ENCODE data around the gene NCAPD3. TPM values are rescaled to one million over a fixed set of nuclear protein-coding genes. Genes with fewer than 3 reads are reported as not detected.
A peak's percentile ranks its signal among the peaks of the same experiment; 100 is the strongest.

NCAPD3 gene, protein sequence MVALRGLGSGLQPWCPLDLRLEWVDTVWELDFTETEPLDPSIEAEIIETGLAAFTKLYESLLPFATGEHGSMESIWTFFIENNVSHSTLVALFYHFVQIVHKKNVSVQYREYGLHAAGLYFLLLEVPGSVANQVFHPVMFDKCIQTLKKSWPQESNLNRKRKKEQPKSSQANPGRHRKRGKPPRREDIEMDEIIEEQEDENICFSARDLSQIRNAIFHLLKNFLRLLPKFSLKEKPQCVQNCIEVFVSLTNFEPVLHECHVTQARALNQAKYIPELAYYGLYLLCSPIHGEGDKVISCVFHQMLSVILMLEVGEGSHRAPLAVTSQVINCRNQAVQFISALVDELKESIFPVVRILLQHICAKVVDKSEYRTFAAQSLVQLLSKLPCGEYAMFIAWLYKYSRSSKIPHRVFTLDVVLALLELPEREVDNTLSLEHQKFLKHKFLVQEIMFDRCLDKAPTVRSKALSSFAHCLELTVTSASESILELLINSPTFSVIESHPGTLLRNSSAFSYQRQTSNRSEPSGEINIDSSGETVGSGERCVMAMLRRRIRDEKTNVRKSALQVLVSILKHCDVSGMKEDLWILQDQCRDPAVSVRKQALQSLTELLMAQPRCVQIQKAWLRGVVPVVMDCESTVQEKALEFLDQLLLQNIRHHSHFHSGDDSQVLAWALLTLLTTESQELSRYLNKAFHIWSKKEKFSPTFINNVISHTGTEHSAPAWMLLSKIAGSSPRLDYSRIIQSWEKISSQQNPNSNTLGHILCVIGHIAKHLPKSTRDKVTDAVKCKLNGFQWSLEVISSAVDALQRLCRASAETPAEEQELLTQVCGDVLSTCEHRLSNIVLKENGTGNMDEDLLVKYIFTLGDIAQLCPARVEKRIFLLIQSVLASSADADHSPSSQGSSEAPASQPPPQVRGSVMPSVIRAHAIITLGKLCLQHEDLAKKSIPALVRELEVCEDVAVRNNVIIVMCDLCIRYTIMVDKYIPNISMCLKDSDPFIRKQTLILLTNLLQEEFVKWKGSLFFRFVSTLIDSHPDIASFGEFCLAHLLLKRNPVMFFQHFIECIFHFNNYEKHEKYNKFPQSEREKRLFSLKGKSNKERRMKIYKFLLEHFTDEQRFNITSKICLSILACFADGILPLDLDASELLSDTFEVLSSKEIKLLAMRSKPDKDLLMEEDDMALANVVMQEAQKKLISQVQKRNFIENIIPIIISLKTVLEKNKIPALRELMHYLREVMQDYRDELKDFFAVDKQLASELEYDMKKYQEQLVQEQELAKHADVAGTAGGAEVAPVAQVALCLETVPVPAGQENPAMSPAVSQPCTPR (N-terminal part only)
- 10 to 100 TPM; 31.8 to 35.4 TPM for total RNA-seq
- 10 to 100 TPM; 14.1 to 16.6 TPM for polyA plus RNA-seq

DNA sequence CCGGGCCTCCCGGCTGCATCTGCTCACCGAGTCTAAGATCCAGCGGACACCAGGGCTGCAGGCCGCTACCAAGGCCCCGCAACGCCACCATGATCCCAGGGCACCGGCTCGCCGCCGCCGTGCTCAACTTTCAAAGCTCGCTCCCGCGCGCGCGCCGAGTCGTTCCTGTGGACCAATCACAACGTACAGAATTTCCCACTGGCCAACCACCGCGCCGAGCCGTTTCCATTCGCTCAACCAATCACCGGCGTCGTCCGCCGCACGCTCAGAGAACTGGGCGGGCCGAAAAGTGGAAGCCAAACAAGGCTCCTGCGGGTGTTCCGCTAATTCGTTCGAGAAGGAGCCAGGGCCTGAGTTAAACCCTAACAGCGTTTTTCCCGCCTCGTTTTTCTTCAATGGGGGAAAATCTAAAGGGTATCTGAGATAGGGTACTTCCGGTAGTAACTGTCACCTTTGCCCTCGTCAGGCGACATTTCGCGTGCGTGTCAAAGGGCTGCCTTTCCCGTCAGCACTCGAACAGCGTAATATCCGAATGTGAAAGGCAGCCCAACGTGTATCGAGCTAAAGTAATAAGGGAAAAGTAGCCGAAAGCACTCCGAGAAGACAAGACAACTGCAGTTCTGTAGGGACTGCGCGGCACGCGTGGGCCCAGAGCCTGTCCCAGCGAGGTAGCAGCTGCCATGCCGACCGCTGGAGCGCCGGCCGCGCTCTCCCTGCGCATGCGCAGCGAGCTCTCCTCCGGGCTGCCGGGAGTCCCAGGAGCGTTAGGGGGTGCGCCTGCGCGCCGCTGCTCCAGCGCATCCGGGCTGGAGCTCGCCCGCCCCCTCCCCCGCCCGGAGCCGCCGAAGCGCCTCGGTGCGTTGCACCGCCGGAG is at the start of gene NCAPD3, which contains the start of gene VPS26B:
Gene NCAPD3 (minus strand): TSS at position 132 of the 874 bp plus-strand sequence. CDS start 41 bp downstream, at position 91.
Gene VPS26B (plus strand): TSS at position 836 of the 874 bp plus-strand sequence. CDS start 452 bp downstream, outside the sequence.
- under 1% methylated on average over 89 of the region's 89 CpGs for WGBS
- peak within 1 kb of the TSS; percentile 76 to 83 (median 81) for H3K4me3 ChIP-seq (ENCODE audit: low read depth in 1 of 3, low read length in 3 of 3)
- peak; percentile 96 for DNase-seq (ENCODE audit: low spot score)
- H3K9me3 ChIP-seq (ENCODE audit: control insufficient read depth in 4 of 4, low read length in 3 of 4) = no peaks in the 10 kb centered on the region
- peaks cover 4 to 32% (median 23%) of the 10 kb centered on the region in 4 donors for H3K4me1 ChIP-seq (ENCODE audit: control insufficient read depth in 4 of 4, insufficient read depth in 4 of 4, low read length in 3 of 4)
- peak within 1 kb of the TSS; percentile 93 to 99 for H3K27ac ChIP-seq (ENCODE audit: low read depth in 1 of 2, low read length in 2 of 2)
- H3K9ac ChIP-seq (ENCODE audit: low read depth in 1 of 2, low read length in 2 of 2) = peak within 1 kb of the TSS; percentile 61 to 64
- peak in 1 of 2 donors; percentile 31 for TF ChIP-seq EGR1 (IDR thresholded peaks at IDR 0.05; ENCODE audit: low read depth in 2 of 2)
- TF ChIP-seq TAF1 (conservative IDR thresholded peaks at IDR 0.05) = no peak
- TF ChIP-seq, protein P1, sequence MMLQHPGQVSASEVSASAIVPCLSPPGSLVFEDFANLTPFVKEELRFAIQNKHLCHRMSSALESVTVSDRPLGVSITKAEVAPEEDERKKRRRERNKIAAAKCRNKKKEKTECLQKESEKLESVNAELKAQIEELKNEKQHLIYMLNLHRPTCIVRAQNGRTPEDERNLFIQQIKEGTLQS (IDR thresholded peaks at IDR 0.05) = no peak
- TF ChIP-seq ZBTB33 (IDR thresholded peaks at IDR 0.05) = no peak
- peak; percentile 28 to 51 for TF ChIP-seq HNF4A (conservative IDR thresholded peaks at IDR 0.05)
- TF ChIP-seq RXRA (IDR thresholded peaks at IDR 0.05) = peak; percentile 55 to 67
- TF ChIP-seq REST (IDR thresholded peaks at IDR 0.05) = peak; percentile 73
- TF ChIP-seq JUND (IDR thresholded peaks at IDR 0.05) = no peak
- TF ChIP-seq NR2F2 (IDR thresholded peaks at IDR 0.05) = peak; percentile 85
- TF ChIP-seq FOXA1 (IDR thresholded peaks at IDR 0.05) = no peak
- TF ChIP-seq RAD21 (IDR thresholded peaks at IDR 0.05) = peak in 1 of 2 donors; percentile 18
- peak; percentile 73 for TF ChIP-seq MAX (IDR thresholded peaks at IDR 0.05)
- TF ChIP-seq HNF4G (IDR thresholded peaks at IDR 0.05) = no peak
- peak; percentile 66 for TF ChIP-seq YY1 (IDR thresholded peaks at IDR 0.05)
- no peak for TF ChIP-seq FOXA2 (IDR thresholded peaks at IDR 0.05)
- TF ChIP-seq GABPA (IDR thresholded peaks at IDR 0.05 in 1 of 2, conservative IDR thresholded peaks at IDR 0.05 in 1 of 2) = peak in 1 of 2 donors; percentile 75
- peak; percentile 91 for TF ChIP-seq SP1 (IDR thresholded peaks at IDR 0.05)
- H3K27me3 ChIP-seq (ENCODE audit: control insufficient read depth in 4 of 4, insufficient read depth in 4 of 4, low read length in 3 of 4) = no peaks in the 10 kb centered on the region
- H3K36me3 ChIP-seq (ENCODE audit: control insufficient read depth in 4 of 4, insufficient read depth in 3 of 4, low read depth in 1 of 4, low read length in 3 of 4) = peaks cover 3 to 9% (median 6%) of the 10 kb centered on the region in 4 donors

Data from liver (tissue), 9 donors.